A549 (cell line): Measurements from ENCODE around the gene FAM193A.

Source experiments
- BHLHE40 ChIP-seq: IDR thresholded peaks from 2 replicates; pipeline ENCODE4 v1.6.1; 2012; ENCODE audit warnings: low read depth, low read length, inconsistent platforms
- CEBPB ChIP-seq, 2 experiments: fragments of >200 bp in 1 of 2; sonication (Bioruptor Twin) in 1 of 2; formaldehyde crosslinking in 1 of 2; IDR thresholded peaks; 2 replicates each; pipeline ENCODE4 v1.6.1; 2012 to 2016
- KDM5A ChIP-seq: fragments of 200-600 bp; sonication (generic); IDR thresholded peaks from 2 replicates; pipeline ENCODE4 v1.6.1; 2016; ENCODE audit warnings: antibody characterized with exemption, mild to moderate bottlenecking
- POLR2A ChIP-seq: IDR thresholded peaks from 2 replicates; pipeline ENCODE4 v1.6.1; 2012; ENCODE audit warnings: mild to moderate bottlenecking, low read length
- ZSCAN20 ChIP-seq: fragments of 250-450 bp; sonication (Bioruptor Pico); IDR thresholded peaks from 2 replicates; pipeline ENCODE4 v1.8.0; 2022; ENCODE audit warnings: mild to moderate bottlenecking, moderate library complexity
- TF ChIP-seq, protein P1 (sequence below): fragments of >200 bp; sonication (Bioruptor Twin); formaldehyde crosslinking; IDR thresholded peaks from 3 replicates; pipeline ENCODE4 v1.5.1; 2016

DNA sequence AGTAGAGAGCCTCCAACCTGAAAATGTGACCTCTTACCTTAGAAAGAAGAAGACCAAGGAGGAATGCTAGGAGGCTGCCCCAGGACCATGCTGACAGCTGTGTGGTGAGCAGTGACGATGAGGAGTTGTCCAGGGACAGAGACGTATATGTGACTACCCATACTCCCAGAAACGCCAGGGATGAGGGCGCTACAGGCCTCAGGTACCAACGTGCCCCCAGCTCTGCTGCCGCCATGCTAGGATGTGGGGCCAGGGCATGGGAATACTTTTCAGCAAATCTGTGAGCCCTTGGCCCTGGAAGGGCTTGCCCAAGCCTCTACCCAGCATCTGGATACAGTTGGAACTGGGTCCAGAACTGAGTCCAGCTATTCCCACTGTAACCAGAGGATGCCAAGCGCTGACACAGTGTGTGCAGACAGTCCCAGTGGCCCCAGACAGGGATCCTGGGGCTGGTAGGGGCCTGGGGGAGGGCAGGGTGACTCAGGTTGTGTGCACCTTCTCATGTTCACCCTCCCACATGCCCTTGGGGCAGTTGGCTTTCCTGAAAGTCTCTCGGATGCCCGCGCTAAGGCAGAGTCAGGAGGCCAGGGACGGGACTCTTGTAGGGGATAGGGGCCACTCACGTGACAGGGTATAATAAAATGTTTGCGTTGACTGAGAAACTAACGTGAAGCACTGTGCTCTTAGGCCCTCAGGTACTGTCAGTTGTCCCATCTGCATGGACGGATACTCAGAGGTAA, 23.9 kb upstream of the FAM193A start:
- TF ChIP-seq POLR2A (no peak), BHLHE40 (no peak), ZSCAN20 (CRISPR knock-in tag) (no peak), CEBPB (IDR thresholded peaks at IDR 0.05) (no peak), KDM5A (no peak)
- TF ChIP-seq, protein P1, sequence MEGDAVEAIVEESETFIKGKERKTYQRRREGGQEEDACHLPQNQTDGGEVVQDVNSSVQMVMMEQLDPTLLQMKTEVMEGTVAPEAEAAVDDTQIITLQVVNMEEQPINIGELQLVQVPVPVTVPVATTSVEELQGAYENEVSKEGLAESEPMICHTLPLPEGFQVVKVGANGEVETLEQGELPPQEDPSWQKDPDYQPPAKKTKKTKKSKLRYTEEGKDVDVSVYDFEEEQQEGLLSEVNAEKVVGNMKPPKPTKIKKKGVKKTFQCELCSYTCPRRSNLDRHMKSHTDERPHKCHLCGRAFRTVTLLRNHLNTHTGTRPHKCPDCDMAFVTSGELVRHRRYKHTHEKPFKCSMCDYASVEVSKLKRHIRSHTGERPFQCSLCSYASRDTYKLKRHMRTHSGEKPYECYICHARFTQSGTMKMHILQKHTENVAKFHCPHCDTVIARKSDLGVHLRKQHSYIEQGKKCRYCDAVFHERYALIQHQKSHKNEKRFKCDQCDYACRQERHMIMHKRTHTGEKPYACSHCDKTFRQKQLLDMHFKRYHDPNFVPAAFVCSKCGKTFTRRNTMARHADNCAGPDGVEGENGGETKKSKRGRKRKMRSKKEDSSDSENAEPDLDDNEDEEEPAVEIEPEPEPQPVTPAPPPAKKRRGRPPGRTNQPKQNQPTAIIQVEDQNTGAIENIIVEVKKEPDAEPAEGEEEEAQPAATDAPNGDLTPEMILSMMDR = no peak
